Stomach (tissue), 4 donors: ENCODE results near the gene EMP1.

Experiments used
- CTCF ChIP-seq, 7 experiments: fragments of 450-650 bp in 4 of 7; fragments of 200-600 bp in 3 of 7; sonication (generic) in 3 of 7; IDR thresholded peaks; one replicate each; pipeline ENCODE4 v1.5.1; 2016 to 2019; ENCODE audit warnings: antibody characterized with exemption in 7 of 7, control low read depth in 2 of 7, mild to moderate bottlenecking in 1 of 7
- EP300 ChIP-seq: sonication (generic); formaldehyde crosslinking; IDR thresholded peaks from one replicate; pipeline ENCODE4 v1.6.1; 2017; ENCODE audit warnings: antibody characterized with exemption
- POLR2A ChIP-seq, 4 donors: fragments of 450-650 bp; IDR thresholded peaks; one replicate each; pipeline ENCODE4 v1.6.1; 2016; ENCODE audit warnings: antibody characterized with exemption in 4 of 4, control low read depth in 2 of 4, mild to moderate bottlenecking in 1 of 4, moderate library complexity in 1 of 4
- POLR2AphosphoS5 ChIP-seq, 3 donors: sonication (generic); formaldehyde crosslinking; IDR thresholded peaks; one replicate each; pipeline ENCODE4 v1.6.1; 2016; ENCODE audit warnings: antibody characterized with exemption in 3 of 3

- TF ChIP-seq POLR2A (IDR thresholded peaks at IDR 0.05) (no peak), CTCF (IDR thresholded peaks at IDR 0.05) (no peak), EP300 (no peak), POLR2AphosphoS5 (IDR thresholded peaks at IDR 0.05) (no peak)
These were observed 22.1 kb downstream of the EMP1 start for GRCh38 chr12:13218641-13219040.
